CD4-positive, alpha-beta memory T cell (primary cell): ENCODE data around the gene RBM20. TPM values are rescaled to one million over a fixed set of nuclear protein-coding genes. Genes with fewer than 3 reads are reported as not detected.

Source experiments
- CTCF ChIA-PET: fragments of 350-600 bp; sonication (Branson Sonifier 250); formaldehyde crosslinking; loops from one replicate; lab custom pipeline; 2021; ENCODE audit warnings: inconsistent platforms; ENCODE audit not compliant: partially characterized antibody; lab: Charles Lee
- POLR2A ChIA-PET: fragments of 350-600 bp; sonication (Branson Sonifier 250); formaldehyde crosslinking; loops from one replicate; lab custom pipeline; 2021; ENCODE audit not compliant: partially characterized antibody; lab: Charles Lee
- DNase-seq, 5 donors: peaks; one replicate each; pipeline versions ENCODE4 v3.0.0 to v3.0.0-alpha.2; 2020 to 2022; ENCODE audit warnings: mixed read lengths in 1 of 5
- H3K27ac ChIP-seq: one replicate; pipeline ENCODE4 v1.7.0; 2013; ENCODE audit warnings: low read depth, low read length
- H3K27me3 ChIP-seq: 2 replicates; pipeline ENCODE4 v1.7.0; 2013; ENCODE audit warnings: mild to moderate bottlenecking, low read length, moderate library complexity; ENCODE audit not compliant: insufficient read depth
- H3K36me3 ChIP-seq: 2 replicates; pipeline ENCODE4 v1.7.0; 2013; ENCODE audit warnings: mild to moderate bottlenecking, low read length, moderate library complexity; ENCODE audit not compliant: insufficient read depth
- H3K4me1 ChIP-seq: 2 replicates; pipeline ENCODE4 v1.7.0; 2013; ENCODE audit warnings: mild to moderate bottlenecking, low read length, moderate library complexity; ENCODE audit not compliant: insufficient read depth
- H3K4me3 ChIP-seq, 2 donors: one replicate each; pipeline ENCODE4 v1.7.0; 2013; ENCODE audit warnings: low read length in 2 of 2, mild to moderate bottlenecking in 1 of 2
- H3K9me3 ChIP-seq, 2 donors: one replicate each; pipeline ENCODE4 v1.7.0; 2013; ENCODE audit warnings: low read length in 2 of 2, control low read depth in 1 of 2; ENCODE audit not compliant: control insufficient read depth in 1 of 2
- H3K27ac Mint-ChIP-seq, 7 donors: one replicate each; pipeline ENCODE4 v1.8.0; 2020 to 2021; ENCODE audit warnings: mixed read lengths in 7 of 7, mild to moderate bottlenecking in 6 of 7, inconsistent platforms in 3 of 7, moderate library complexity in 3 of 7
- H3K27me3 Mint-ChIP-seq, 2 donors: one replicate each; pipeline ENCODE4 v1.8.0; 2020 to 2021; ENCODE audit warnings: mixed read lengths in 2 of 2
- H3K36me3 Mint-ChIP-seq, 2 donors: one replicate each; pipeline ENCODE4 v1.8.0; 2020 to 2021; ENCODE audit warnings: mixed read lengths in 2 of 2, inconsistent platforms in 1 of 2, mild to moderate bottlenecking in 1 of 2
- H3K4me1 Mint-ChIP-seq, 4 donors: one replicate each; pipeline ENCODE4 v1.8.0; 2020 to 2021; ENCODE audit warnings: mixed read lengths in 4 of 4, mild to moderate bottlenecking in 1 of 4
- H3K4me3 Mint-ChIP-seq, 8 donors: one replicate each; pipeline ENCODE4 v1.8.0; 2020 to 2021; ENCODE audit warnings: mixed read lengths in 8 of 8, mild to moderate bottlenecking in 7 of 8, moderate library complexity in 6 of 8, inconsistent platforms in 3 of 8
- H3K9me3 Mint-ChIP-seq, 8 donors: one replicate each; pipeline ENCODE4 v1.8.0; 2020 to 2021; ENCODE audit warnings: mixed read lengths in 8 of 8, mild to moderate bottlenecking in 5 of 8, inconsistent platforms in 3 of 8, moderate library complexity in 1 of 8
- intact Hi-C: fragments of 100-400 bp; cut with micrococcal nuclease; formaldehyde crosslinking; loops from one replicate; pipeline ENCODE4 v1.15.1; 2023
- polyA plus RNA-seq, 2 donors: library from polyadenylated mRNA; unstranded; fragments of 300-500 nt; fragmentation: Illumina TruSeq; gene quantifications; one replicate each; pipeline ENCODE4 v1.2.3, GENCODE V29; 2021
- total RNA-seq, 2 experiments: library from RNA; stranded (reverse); gene quantifications; one replicate each; pipeline ENCODE4 v1.2.3, GENCODE V29; 2021

RBM20 gene
- total and polyA plus RNA-seq, 4 experiments from 2014 or later: 0.03 TPM; not detected in 3

DNA sequence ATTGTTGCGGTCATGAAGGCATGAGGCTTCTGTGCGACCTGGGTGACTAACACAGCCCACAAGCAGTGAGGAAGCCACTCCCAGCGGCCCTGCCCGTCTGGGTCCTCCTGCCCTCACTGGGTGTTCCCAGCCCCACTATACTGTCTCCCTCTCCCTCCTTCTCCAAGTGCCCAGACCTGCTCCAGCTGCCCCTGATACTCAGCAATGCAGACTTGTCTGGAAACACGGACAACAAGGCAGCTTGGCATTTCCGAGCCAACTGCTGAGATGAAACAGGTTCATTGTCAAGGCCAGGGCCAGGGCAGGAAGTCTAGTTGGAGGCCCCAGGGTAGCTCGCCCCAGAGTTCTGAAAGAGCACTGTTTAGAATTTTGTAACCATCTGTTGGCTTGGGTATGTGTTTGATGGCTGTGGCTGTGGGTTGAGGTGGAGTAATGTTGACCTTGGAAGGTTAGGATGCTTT lies 95.7 kb downstream of the RBM20 start:
- no peak overlapping the region for H3K4me3 ChIP-seq
- H3K36me3 Mint-ChIP-seq: no peaks in the 10 kb centered on the region
- CTCF ChIA-PET: interaction anchor here (1.1 to 1.6 kb wide), 4 partner anchors 8 to 154 kb away, joined by 3 to 4 read pairs (median 3); no protein-coding TSS in a partner anchor
- H3K9me3 Mint-ChIP-seq: no peaks in the 10 kb centered on the region
- peaks cover 37% of the 10 kb centered on the region for H3K4me1 ChIP-seq
- no peaks in the 10 kb centered on the region for H3K36me3 ChIP-seq
- H3K4me3 Mint-ChIP-seq: peak overlapping the region in 7 of 8 donors; percentile 18 to 72 (median 32)
- H3K27me3 Mint-ChIP-seq: peaks cover 6 to 8% of the 10 kb centered on the region in 2 donors
- intact Hi-C loops: no loop called here
- H3K4me1 Mint-ChIP-seq: peaks cover 33 to 51% (median 42%) of the 10 kb centered on the region in 4 donors
- POLR2A ChIA-PET: interaction anchor here (1.0 to 1.6 kb wide), 2 partner anchors 134 to 157 kb away, joined by 3 to 5 read pairs; no protein-coding TSS in a partner anchor
- no peaks in the 10 kb centered on the region for H3K9me3 ChIP-seq
- peak in 2 of 5 donors; percentile 23 to 24 for DNase-seq
- no peaks in the 10 kb centered on the region for H3K27me3 ChIP-seq
- H3K27ac Mint-ChIP-seq: peak overlapping the region; percentile 19 to 86 (median 77)
- H3K27ac ChIP-seq: no peak overlapping the region

DNA sequence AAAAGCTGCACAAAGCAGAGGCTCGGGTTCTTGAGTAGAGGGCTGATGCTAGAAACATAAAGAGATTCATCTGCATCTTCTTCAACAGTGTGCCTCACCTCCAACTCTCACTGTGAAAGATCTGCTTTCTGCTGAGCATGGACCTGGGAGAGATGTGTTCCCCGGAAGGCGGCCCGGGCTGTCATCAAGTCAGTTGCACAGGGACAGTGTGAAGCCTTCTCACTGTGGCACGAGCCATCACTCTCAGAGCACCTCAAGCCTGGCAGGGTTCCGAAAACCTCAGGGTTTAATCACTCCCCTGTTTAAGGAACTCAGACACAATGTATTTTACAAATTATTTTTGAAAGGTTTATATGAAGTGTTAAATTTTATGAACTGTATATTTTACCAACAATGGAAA lies 98.7 kb downstream of the RBM20 start:
- Mint-ChIP-seq H3K4me3 (peak overlapping the region in 6 of 8 donors; percentile 71 to 82 (median 80)), H3K27me3 (no peaks in the 10 kb centered on the region), H3K9me3 (no peaks in the 10 kb centered on the region), H3K27ac (peak overlapping the region in 6 of 7 donors; percentile 22 to 90 (median 56)), H3K4me1 (peaks cover 38 to 67% (median 55%) of the 10 kb centered on the region in 4 donors), H3K36me3 (no peaks in the 10 kb centered on the region)
- Histone ChIP-seq H3K27ac (no peak overlapping the region), H3K27me3 (no peaks in the 10 kb centered on the region), H3K4me1 (peaks cover 51% of the 10 kb centered on the region), H3K9me3 (no peaks in the 10 kb centered on the region), H3K4me3 (no peak overlapping the region), H3K36me3 (no peaks in the 10 kb centered on the region)
- ChIA-PET POLR2A (no interaction called here), CTCF (interaction anchor here (0.7 to 5.2 kb wide), 8 partner anchors 9 to 156 kb away, joined by 3 to 42 read pairs (median 4); no protein-coding TSS in a partner anchor)
- no peak for DNase-seq
- intact Hi-C loops: no loop called here

DNA sequence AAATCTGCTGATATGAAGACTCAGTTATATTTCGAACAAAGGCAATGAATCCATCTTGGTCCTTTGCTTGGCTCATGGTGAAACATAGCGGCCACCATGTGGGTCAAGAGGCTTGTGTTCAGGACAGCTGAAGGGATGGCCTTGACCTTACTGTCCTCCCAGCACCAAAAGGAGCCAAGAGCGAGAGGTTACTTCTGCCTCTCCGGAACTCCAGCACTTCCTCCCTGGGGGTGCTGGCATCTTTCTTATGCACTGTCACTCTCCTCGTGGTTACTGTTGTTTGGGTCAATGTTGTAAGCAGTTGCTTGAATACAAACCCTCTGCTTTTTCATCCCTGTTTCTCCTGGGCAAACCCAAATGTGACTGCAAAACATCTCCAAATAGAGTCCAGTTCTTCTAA lies 100.6 kb downstream of the RBM20 start:
- no peaks in the 10 kb centered on the region for H3K9me3 ChIP-seq
- ChIA-PET POLR2A (interaction anchor here (0.9 to 1.6 kb wide), 2 partner anchors 152 to 157 kb away, joined by 3 to 4 read pairs; no protein-coding TSS in a partner anchor), CTCF (interaction anchor here (1.0 to 5.2 kb wide), 5 partner anchors 11 to 853 kb away, joined by 3 to 42 read pairs (median 11); no protein-coding TSS in a partner anchor)
- Mint-ChIP-seq H3K36me3 (peaks cover 0 to 3% of the 10 kb centered on the region in 2 donors), H3K4me3 (no peak overlapping the region), H3K9me3 (peaks cover 0 to 6% (median 2%) of the 10 kb centered on the region in 8 donors), H3K27me3 (no peaks in the 10 kb centered on the region), H3K27ac (peak overlapping the region in 3 of 7 donors; percentile 16 to 61 (median 18)), H3K4me1 (peaks cover 41 to 70% (median 54%) of the 10 kb centered on the region in 4 donors)
- no peaks in the 10 kb centered on the region for H3K27me3 ChIP-seq
- no peaks in the 10 kb centered on the region for H3K36me3 ChIP-seq
- DNase-seq: no peak
- no peak overlapping the region for H3K27ac ChIP-seq
- H3K4me1 ChIP-seq: peaks cover 49% of the 10 kb centered on the region
- no peak overlapping the region for H3K4me3 ChIP-seq
- intact Hi-C loops: loop anchor here (5.0 kb wide), 1 partner anchor 248 kb away; no protein-coding TSS in a partner anchor

DNA sequence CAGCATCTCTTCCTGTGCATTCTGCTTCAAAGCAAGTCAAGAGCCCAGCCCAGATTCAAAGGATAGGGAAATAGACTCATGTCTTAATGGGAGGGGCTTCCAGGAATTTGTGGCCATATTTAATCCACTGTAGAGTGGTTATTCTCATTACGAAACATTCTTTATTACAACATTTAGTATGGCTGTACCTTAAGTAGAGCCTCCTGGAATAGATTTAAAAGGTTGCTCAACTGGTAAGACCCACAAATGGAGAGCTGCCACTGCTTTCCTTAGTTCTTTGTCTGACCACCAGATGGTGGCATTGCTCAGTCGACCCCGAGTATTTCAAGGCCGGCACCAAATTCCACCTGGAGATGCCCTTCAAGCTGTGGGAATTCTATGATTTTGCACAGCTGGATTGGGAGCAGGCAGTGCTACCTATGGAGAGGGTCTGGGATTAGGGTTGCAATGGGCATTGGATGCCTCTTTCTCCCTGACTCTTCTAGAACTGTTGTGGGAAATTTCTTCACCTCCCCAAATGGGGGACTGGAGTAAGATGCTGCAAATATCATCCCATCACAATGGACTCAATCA lies 102.2 kb downstream of the RBM20 start:
- Mint-ChIP-seq H3K4me1 (peaks cover 42 to 72% (median 56%) of the 10 kb centered on the region in 4 donors), H3K36me3 (peaks cover 2 to 3% of the 10 kb centered on the region in 2 donors)
- POLR2A ChIA-PET: interaction anchor here (0.5 to 1.3 kb wide), 7 partner anchors 9 to 174 kb away, joined by 3 to 7 read pairs (median 3); partner anchors contain the start of gene PDCD4

DNA sequence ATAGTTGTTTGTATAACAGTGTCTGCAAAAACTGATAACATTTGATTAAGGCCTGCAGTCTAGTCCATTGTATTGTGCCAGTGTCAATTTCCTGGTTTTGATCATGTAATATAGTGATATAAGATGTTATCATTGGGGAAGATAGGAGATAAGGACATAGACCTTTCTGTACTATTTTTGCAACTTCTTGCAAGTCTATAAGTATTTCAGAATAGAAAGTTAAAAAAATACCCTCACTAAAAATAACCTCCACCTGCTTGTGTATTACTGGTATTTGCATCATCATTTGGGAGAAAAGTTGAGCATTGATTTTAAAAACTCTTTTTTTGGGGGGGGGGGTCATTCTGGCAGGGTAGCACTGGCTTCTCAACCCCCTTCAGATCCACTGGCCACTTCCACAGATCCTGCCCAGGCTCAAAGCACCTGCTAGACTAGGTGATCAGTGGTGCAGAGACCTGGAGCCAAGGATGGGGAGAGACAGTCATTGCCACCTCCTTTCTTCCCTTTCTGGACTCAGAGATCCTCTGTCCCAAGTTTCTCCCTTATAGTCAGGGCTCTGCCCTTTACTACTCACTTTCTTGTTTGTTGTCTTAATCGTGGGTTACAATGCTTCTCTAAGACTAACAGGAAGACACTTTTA lies 103.0 kb downstream of the RBM20 start:
- intact Hi-C loops: loop anchor here (1.0 to 5.0 kb wide), 4 partner anchors 125 to 245 kb away; no protein-coding TSS in a partner anchor
- Histone ChIP-seq H3K36me3 (no peaks in the 10 kb centered on the region), H3K9me3 (no peaks in the 10 kb centered on the region), H3K27me3 (no peaks in the 10 kb centered on the region), H3K27ac (no peak overlapping the region), H3K4me1 (peaks cover 47% of the 10 kb centered on the region), H3K4me3 (no peak overlapping the region)
- Mint-ChIP-seq H3K27ac (peak overlapping the region; percentile 47 to 84 (median 71)), H3K4me1 (peaks cover 41 to 70% (median 55%) of the 10 kb centered on the region in 4 donors), H3K27me3 (no peaks in the 10 kb centered on the region), H3K9me3 (peaks cover 0 to 6% (median 2%) of the 10 kb centered on the region in 8 donors), H3K36me3 (peaks cover 2 to 3% of the 10 kb centered on the region in 2 donors), H3K4me3 (peak overlapping the region in 3 of 8 donors; percentile 43 to 62 (median 46))
- no peak for DNase-seq
- ChIA-PET CTCF (interaction anchor here (0.7 to 5.2 kb wide), 20 partner anchors 8 to 852 kb away, joined by 3 to 42 read pairs (median 6); no protein-coding TSS in a partner anchor), POLR2A (interaction anchor here (1.0 to 1.3 kb wide), 6 partner anchors 56 to 173 kb away, joined by 3 to 7 read pairs (median 4); partner anchors contain the start of gene PDCD4)

More for the DNA sequence above, 102.2 kb downstream of the RBM20 start:
- H3K27ac ChIP-seq: no peak overlapping the region
- CTCF ChIA-PET: interaction anchor here (0.7 to 5.2 kb wide), 21 partner anchors 9 to 853 kb away, joined by 3 to 42 read pairs (median 6); no protein-coding TSS in a partner anchor
- H3K9me3 ChIP-seq: no peaks in the 10 kb centered on the region
- DNase-seq: peak in 4 of 5 donors; percentile 44 to 58 (median 50)
- H3K4me3 ChIP-seq: no peak overlapping the region
- Mint-ChIP-seq H3K4me3 (peak overlapping the region in 1 of 8 donors; percentile 23), H3K9me3 (peaks cover 0 to 6% (median 2%) of the 10 kb centered on the region in 8 donors), H3K27ac (peak overlapping the region in 6 of 7 donors; percentile 20 to 71 (median 42)), H3K27me3 (no peaks in the 10 kb centered on the region)
- intact Hi-C loops: loop anchor here (1.0 to 5.0 kb wide), 4 partner anchors 126 to 246 kb away; no protein-coding TSS in a partner anchor
- no peaks in the 10 kb centered on the region for H3K27me3 ChIP-seq
- H3K36me3 ChIP-seq: no peaks in the 10 kb centered on the region
- H3K4me1 ChIP-seq: peaks cover 47% of the 10 kb centered on the region

DNA sequence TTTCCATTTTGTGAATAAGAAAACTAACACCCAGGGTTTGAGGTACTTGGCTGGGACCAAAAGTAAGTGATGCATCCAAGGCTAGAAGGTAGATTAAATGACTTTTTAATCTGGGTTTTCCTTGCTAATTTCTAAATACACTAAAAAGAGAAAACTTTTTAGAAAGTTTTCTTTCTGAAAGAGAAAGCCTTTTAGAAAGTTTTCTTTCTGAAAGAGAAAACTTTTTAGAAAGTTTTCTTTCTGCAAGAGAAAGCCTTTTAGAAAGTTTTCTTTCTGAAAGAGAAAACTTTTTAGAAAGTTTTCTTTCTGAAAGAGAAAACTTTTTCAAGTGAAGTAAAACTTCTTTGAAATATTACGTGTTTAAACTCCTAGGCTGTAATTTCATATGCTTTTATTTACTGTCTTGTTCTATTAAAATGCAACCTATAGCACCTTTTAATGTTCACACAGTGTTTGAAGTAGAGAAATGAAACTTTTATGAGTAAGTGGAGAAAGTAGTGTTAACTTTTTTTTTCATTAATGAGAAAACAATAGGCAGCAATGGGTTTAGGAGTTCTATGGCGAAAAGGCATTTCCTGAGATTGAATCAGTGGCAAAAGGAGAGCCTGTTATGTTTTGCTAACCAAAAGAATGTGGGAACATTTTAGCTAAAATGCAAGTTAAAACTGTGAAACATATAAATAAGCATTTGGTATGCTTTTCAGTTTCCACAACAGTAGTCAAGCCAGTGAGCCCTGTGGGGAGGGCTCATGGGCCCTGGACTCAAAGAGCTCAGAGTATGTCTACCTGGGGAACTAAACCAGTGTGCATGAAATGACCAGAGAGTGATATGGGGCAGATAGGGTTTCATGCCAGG lies 103.7 kb downstream of the RBM20 start:
- Mint-ChIP-seq H3K4me3 (peak overlapping the region in 5 of 8 donors; percentile 34 to 62 (median 46)), H3K27me3 (no peaks in the 10 kb centered on the region), H3K27ac (peak overlapping the region; percentile 58 to 91 (median 85)), H3K4me1 (peaks cover 36 to 66% (median 52%) of the 10 kb centered on the region in 4 donors), H3K9me3 (peaks cover 0 to 6% (median 2%) of the 10 kb centered on the region in 8 donors), H3K36me3 (peaks cover 2 to 3% of the 10 kb centered on the region in 2 donors)
- ChIA-PET POLR2A (interaction anchor here (1.0 to 1.9 kb wide), 4 partner anchors 110 to 171 kb away, joined by 3 to 7 read pairs (median 3); partner anchors contain the start of genes BBIP1 and SHOC2), CTCF (interaction anchor here (1.3 to 2.8 kb wide), 4 partner anchors 11 to 146 kb away, joined by 3 to 11 read pairs (median 4); no protein-coding TSS in a partner anchor)
- no peak overlapping the region for H3K27ac ChIP-seq
- H3K4me1 ChIP-seq: peaks cover 40% of the 10 kb centered on the region
- no peaks in the 10 kb centered on the region for H3K27me3 ChIP-seq
- no peaks in the 10 kb centered on the region for H3K36me3 ChIP-seq
- no peaks in the 10 kb centered on the region for H3K9me3 ChIP-seq
- intact Hi-C loops: loop anchor here (2.0 to 5.0 kb wide), 2 partner anchors 244 to 613 kb away; no protein-coding TSS in a partner anchor
- H3K4me3 ChIP-seq: no peak overlapping the region
- DNase-seq: no peak
